GM06990 (cell line): ENCODE data around the gene SEC16B.

ENCODE experiments used
- DNase-seq: peaks from one replicate; pipeline ENCODE4 v3.0.0-alpha.2; 2011; ENCODE audit not compliant: insufficient read length; ENCODE audit errors: extremely low read depth
- H3K27me3 ChIP-seq: replicated peaks from 2 replicates; pipeline ENCODE4 v1.6.0; 2011; ENCODE audit warnings: low read length; ENCODE audit not compliant: control insufficient read depth, insufficient read depth
- H3K36me3 ChIP-seq: 2 replicates; pipeline ENCODE4 v1.5.1; 2011; ENCODE audit warnings: low read length; ENCODE audit not compliant: control insufficient read depth, insufficient read depth
- H3K4me3 ChIP-seq: replicated peaks from 2 replicates; pipeline ENCODE4 v1.5.1; 2011; ENCODE audit warnings: low read depth, mild to moderate bottlenecking, control low read depth, low read length
- CTCF ChIP-seq: IDR thresholded peaks from 2 replicates; pipeline ENCODE4 v1.5.1; 2011; ENCODE audit warnings: low read length, control low read depth, mild to moderate bottlenecking, inconsistent platforms; ENCODE audit not compliant: insufficient read depth, poor library complexity, severe bottlenecking

SEC16B gene

DNA sequence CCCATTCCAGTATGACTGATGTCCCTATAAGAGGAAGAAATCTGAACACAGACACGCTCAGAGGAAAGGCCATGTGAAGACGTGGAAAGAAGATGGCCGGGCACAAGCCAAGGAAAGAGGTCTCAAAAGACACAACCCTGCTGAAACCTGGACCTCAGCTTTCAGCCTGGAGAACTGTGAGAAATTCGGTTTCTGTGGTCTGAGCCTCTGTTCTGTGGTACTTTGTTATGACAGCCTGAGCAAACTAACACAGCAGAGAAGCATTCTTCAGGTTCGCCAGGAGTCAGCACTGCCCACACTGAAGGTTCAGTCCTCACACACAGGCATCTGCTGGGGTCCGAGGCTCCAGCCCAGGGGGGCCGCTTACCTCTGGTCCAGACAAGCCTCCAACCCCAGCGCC is 37.7 kb downstream of the SEC16B start:
- Histone ChIP-seq H3K36me3 (no peaks in the 10 kb centered on the region), H3K4me3 (no peak overlapping the region), H3K27me3 (peaks cover 1% of the 10 kb centered on the region)
- DNase-seq, result no peak
- TF ChIP-seq CTCF, result no peak

DNA sequence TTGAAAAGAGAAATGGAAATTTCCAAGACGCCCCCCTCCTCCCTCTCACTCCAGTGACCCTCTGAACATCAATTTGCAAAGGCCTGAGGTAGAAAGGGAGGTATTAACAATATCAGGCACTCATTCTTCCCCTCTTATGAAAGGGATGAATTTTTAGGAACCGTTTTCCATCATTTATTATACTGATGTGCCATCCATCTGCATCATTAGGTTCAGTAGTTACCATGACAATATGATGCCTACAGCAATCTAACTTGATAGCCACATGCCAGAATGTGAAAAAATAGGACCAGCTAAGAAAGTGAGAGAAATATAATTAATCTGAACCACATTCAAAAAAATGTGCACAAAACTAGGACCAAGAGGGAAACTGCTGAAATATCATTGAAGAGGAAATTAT is 40.9 kb downstream of the SEC16B start:
- Histone ChIP-seq H3K4me3 (no peak overlapping the region), H3K27me3 (no peaks in the 10 kb centered on the region; the same call in 1 of the 2 replicates), H3K36me3 (no peaks in the 10 kb centered on the region)
- no peak for TF ChIP-seq CTCF
- no peak for DNase-seq

GRCh38 chr1:177928194-177928593 is 41.7 kb downstream of the SEC16B start:
- Histone ChIP-seq H3K36me3 (no peaks in the 10 kb centered on the region), H3K27me3 (no peaks in the 10 kb centered on the region; the same call in 1 of the 2 replicates), H3K4me3 (no peak overlapping the region)
- TF ChIP-seq CTCF, result no peak
- no peak for DNase-seq

- TF ChIP-seq CTCF, result no peak
- no peak overlapping the region for H3K4me3 ChIP-seq
- no peaks in the 10 kb centered on the region for H3K27me3 ChIP-seq
- no peak for DNase-seq
- H3K36me3 ChIP-seq, result no peaks in the 10 kb centered on the region
Observed at GRCh38 chr1:177927021-177927596, 42.7 kb downstream of the SEC16B start.

GRCh38 chr1:177926201-177926600 is 43.7 kb downstream of the SEC16B start:
- no peaks in the 10 kb centered on the region for H3K27me3 ChIP-seq
- DNase-seq, result no peak
- no peaks in the 10 kb centered on the region for H3K36me3 ChIP-seq
- H3K4me3 ChIP-seq, result no peak overlapping the region
- TF ChIP-seq CTCF, result no peak

DNA sequence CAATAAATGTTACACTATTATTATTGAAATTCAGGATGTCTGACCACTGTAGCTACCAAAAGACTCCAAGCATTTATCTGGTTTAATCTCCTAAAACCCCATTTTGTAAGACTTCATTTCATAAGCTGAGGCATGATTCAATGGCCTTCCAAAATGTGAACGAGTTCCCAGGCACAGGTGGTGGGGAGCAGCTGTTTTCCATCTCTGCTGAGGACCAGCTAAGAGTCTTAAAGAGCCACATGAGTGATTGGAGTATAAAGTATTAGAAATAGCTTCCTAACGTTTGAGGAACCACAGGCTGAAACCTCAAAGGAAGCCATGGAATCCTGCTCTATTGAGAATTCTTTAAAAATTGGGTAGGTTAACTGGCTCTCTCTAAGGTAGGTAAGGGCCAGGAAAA is 44.9 kb downstream of the SEC16B start:
- TF ChIP-seq CTCF, result no peak
- no peaks in the 10 kb centered on the region for H3K36me3 ChIP-seq
- no peak overlapping the region for H3K4me3 ChIP-seq
- no peak for DNase-seq
- H3K27me3 ChIP-seq, result no peaks in the 10 kb centered on the region
